Activated CD4-positive, alpha-beta memory T cell treated with anti-CD3 and anti-CD28 coated beads, Interleukin-2, amount 10 ng/mL, durations not matched to agents 7 days and 5 days (primary cell): ENCODE measurements around the gene NUP98. TPM values are rescaled to one million over a fixed set of nuclear protein-coding genes. Genes with fewer than 3 reads are reported as not detected.

Experiments used
- CTCF ChIA-PET: fragments of 350-600 bp; sonication (Branson Sonifier 250); formaldehyde crosslinking; loops from one replicate; lab custom pipeline; 2021; ENCODE audit warnings: antibody characterized with exemption, inconsistent platforms; lab: Charles Lee
- POLR2A ChIA-PET: fragments of 350-600 bp; sonication (Branson Sonifier 250); formaldehyde crosslinking; loops from one replicate; lab custom pipeline; 2021; ENCODE audit warnings: antibody characterized with exemption; lab: Charles Lee
- DNase-seq: peaks from one replicate; pipeline ENCODE4 v3.0.0-alpha.2; 2020
- H3K27ac Mint-ChIP-seq: one replicate; pipeline ENCODE4 v1.8.0; 2021; ENCODE audit warnings: mild to moderate bottlenecking, mixed read lengths
- H3K27me3 Mint-ChIP-seq: one replicate; pipeline ENCODE4 v1.8.0; 2021; ENCODE audit warnings: mixed read lengths
- H3K36me3 Mint-ChIP-seq: one replicate; pipeline ENCODE4 v1.8.0; 2021; ENCODE audit warnings: low read depth, mixed read lengths
- H3K4me1 Mint-ChIP-seq: one replicate; pipeline ENCODE4 v1.8.0; 2021; ENCODE audit warnings: mixed read lengths
- H3K4me3 Mint-ChIP-seq: one replicate; pipeline ENCODE4 v1.8.0; 2021; ENCODE audit warnings: mild to moderate bottlenecking, mixed read lengths
- H3K9me3 Mint-ChIP-seq: one replicate; pipeline ENCODE4 v1.8.0; 2021; ENCODE audit warnings: mixed read lengths
- total RNA-seq, 2 experiments: library from RNA; stranded (reverse); gene quantifications; one replicate each; pipeline ENCODE4 v1.2.3, GENCODE V29; 2021

Gene NUP98
- total RNA-seq, 2 experiments from 2014 or later: 93.9 to 95.2 TPM

DNA sequence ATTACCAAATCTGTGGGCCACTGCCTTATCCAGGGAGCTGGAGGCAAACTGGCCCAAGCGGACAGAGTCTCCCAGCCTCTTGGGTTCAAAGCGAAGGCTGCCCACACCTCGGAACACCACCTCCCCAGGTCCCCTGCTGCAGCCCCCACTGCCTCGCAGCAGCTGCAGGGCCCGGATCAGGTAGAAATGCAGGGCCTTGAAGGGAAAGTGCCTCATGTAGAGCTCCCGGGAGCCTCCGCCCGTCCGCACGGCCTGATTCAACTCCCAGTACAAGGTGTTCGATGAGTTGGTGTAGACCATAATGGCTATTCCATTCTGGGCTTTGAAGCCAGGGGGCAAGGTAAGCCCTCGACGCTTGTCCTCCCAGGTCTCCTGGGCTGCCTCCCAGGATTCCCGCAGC, 157.5 kb downstream of the NUP98 start:
- H3K36me3 Mint-ChIP-seq: no peaks in the 10 kb centered on the region
- H3K4me3 Mint-ChIP-seq: no peak overlapping the region
- H3K4me1 Mint-ChIP-seq: peaks cover 9% of the 10 kb centered on the region
- peaks cover 32% of the 10 kb centered on the region for H3K27me3 Mint-ChIP-seq
- no peak overlapping the region for H3K27ac Mint-ChIP-seq
- ChIA-PET POLR2A (no interaction called here), CTCF (no interaction called here)
- H3K9me3 Mint-ChIP-seq: no peaks in the 10 kb centered on the region
- DNase-seq: no peak

DNA sequence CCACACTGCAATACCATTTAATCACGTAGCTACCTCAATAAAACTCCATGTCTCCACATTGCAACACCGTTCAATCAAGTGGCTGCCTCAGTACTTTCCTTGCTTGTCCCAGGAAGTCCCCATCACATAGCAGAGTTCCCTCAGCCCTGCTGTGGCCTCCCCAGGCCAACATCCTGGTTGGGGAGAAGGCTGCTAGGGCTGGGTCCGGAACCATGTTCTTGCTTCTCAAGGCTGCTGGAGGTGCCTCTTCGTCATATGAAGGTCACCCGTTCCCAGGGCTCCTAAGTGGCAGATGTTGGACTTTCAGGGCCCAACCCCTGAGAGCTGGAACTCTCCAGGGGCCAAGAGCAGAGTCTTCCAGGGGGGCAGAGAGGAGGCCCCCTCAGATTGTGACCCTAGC, 158.8 kb downstream of the NUP98 start:
- H3K4me3 Mint-ChIP-seq: no peak overlapping the region

DNA sequence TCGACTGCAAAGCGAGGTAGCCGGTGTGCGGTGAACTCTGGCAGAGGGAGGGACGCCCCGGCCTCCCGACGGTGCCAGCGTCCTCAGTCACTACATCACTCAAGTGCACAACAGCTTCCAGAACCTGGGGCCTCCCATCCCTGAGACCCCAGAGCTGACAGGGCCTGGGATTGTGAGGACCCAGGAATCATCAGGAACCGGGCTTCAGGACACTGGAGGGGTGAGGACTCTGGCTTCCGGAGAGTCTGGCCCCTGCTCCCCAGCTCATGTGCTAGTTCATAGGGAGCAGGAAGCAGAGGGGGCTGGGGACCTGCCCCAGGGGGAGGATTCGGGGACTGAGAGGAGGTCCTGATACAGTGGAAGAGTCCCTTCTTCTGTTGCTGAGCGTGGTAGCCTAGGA, 160.2 kb downstream of the NUP98 start:
- H3K36me3 Mint-ChIP-seq: no peaks in the 10 kb centered on the region
- H3K27me3 Mint-ChIP-seq: peaks cover 14% of the 10 kb centered on the region
- no peaks in the 10 kb centered on the region for H3K9me3 Mint-ChIP-seq
- no peak overlapping the region for H3K27ac Mint-ChIP-seq
- CTCF ChIA-PET: no interaction called here
- POLR2A ChIA-PET: no interaction called here
- DNase-seq: no peak
- no peak overlapping the region for H3K4me3 Mint-ChIP-seq
- peaks cover 4% of the 10 kb centered on the region for H3K4me1 Mint-ChIP-seq

More for the DNA sequence above, 158.8 kb downstream of the NUP98 start:
- Mint-ChIP-seq H3K27ac (no peak overlapping the region), H3K4me1 (peaks cover 9% of the 10 kb centered on the region), H3K36me3 (no peaks in the 10 kb centered on the region), H3K9me3 (no peaks in the 10 kb centered on the region), H3K27me3 (peaks cover 23% of the 10 kb centered on the region)
- POLR2A ChIA-PET: no interaction called here
- CTCF ChIA-PET: no interaction called here
- no peak for DNase-seq

DNA sequence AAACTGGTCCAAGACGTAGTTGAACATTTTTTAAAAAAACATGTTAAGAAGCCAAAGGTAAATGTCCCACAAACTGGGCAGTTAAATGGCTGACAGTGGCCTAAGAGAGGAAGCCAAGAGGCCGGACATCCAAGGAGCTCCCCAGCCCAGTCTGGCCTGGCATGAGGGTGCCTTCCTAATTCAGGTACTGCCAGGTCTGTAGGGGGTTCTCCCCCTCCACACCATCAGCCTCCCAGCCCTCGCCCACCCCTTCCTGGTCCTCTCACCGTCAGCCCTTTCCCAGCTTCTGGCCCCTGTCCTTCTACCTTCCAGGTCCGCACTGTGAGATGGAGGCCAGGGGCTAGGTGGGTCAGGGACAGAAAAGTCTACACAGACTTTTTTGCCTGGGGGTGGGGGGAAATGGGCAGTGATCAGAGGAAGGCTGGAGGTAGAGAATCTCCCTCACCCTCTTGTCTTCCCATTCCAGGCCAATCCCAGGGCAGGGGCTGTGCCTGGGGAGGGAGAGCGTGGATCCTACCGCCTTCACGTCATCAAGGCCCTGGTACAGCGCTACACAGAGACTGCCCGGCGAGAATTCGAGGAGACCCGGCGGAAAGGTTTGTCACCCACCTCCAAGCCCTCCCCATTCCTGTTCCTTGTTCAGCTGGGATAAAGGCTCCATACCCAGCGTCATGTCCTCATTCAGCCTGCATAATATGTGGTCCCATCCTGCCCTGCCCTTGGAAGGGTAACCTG, 161.5 kb downstream of the NUP98 start:
- H3K27ac Mint-ChIP-seq: no peak overlapping the region
- H3K36me3 Mint-ChIP-seq: no peaks in the 10 kb centered on the region
- H3K27me3 Mint-ChIP-seq: peaks cover 6% of the 10 kb centered on the region
- no peak for DNase-seq
- no peak overlapping the region for H3K4me3 Mint-ChIP-seq
- POLR2A ChIA-PET: no interaction called here
- CTCF ChIA-PET: no interaction called here
- H3K4me1 Mint-ChIP-seq: no peaks in the 10 kb centered on the region
- H3K9me3 Mint-ChIP-seq: no peaks in the 10 kb centered on the region

DNA sequence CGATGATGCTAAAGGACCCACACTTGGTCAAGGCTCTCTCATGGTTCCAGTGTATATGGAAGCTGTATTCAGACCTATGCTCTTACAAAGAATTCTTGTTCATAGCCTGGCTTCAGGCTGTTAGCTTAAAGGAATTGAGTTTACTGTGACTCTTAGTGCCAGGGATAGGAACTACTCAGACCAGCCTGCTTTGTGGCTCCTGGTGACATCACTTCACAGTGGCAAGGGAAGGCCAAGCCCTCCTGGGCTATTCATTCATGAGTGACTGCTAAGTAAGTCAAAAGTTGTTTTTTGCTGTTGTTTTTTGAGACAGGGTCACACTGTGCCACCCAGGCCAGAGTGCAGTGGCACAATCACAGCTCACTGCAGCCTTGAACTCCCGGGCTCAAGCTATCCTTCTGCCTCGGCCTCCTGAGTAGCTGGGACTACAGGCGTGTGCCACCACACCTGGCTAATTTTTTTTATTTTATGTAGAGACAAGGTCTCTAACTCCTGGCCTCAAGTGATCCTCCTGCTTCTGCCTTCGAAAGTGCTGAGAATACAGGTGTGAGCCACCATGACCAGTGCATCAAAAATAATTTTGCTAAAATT, 165.2 kb downstream of the NUP98 start:
- DNase-seq: no peak
- POLR2A ChIA-PET: no interaction called here

DNA sequence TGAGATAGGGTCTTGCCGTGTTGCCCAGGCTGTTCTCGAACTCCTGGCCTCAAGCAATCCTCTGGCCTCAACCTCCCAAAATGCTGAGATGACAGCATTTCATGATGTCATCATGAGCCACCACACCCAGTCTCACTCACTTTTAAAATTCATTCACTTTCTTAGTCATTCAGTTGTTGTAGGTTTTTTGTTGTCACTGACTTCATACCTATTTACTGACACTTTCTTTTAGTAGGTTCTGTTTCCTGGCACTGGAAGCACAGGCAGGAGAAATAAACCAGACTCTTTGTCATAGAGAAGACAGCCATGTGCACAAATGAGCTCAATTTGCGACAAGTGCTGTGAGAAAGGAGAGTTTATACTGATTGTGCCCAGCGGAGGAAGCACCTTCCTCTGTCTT, 166.0 kb downstream of the NUP98 start:
- Mint-ChIP-seq H3K27me3 (peaks cover 4% of the 10 kb centered on the region), H3K9me3 (no peaks in the 10 kb centered on the region), H3K4me3 (no peak overlapping the region), H3K36me3 (no peaks in the 10 kb centered on the region), H3K27ac (no peak overlapping the region), H3K4me1 (no peaks in the 10 kb centered on the region)
- ChIA-PET POLR2A (no interaction called here), CTCF (no interaction called here)
- no peak for DNase-seq

More for the DNA sequence above, 165.2 kb downstream of the NUP98 start:
- Mint-ChIP-seq H3K27ac (no peak overlapping the region), H3K36me3 (no peaks in the 10 kb centered on the region), H3K4me1 (no peaks in the 10 kb centered on the region), H3K27me3 (peaks cover 5% of the 10 kb centered on the region), H3K4me3 (no peak overlapping the region), H3K9me3 (no peaks in the 10 kb centered on the region)
- CTCF ChIA-PET: no interaction called here

DNA sequence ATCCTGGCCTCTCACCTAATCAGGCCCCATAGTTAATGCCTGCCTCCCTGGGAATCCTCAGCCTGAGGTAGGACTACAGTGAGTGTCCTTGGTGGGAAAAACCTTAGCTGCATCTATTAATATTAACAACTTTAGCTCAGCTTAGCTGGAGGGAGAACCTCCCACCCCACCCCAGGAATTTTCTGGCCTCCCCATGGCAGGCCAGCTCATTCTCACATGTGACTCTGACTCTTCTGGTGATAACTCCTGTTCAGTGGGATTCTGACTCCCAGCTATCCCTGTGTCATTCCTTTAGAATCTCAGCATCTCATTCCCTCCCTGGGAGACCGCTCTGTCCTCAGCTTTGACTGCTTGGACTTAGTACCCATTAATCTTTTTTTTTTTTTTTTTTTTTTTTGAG, 170.1 kb downstream of the NUP98 start:
- Mint-ChIP-seq H3K27me3 (no peaks in the 10 kb centered on the region), H3K27ac (no peak overlapping the region), H3K36me3 (no peaks in the 10 kb centered on the region), H3K4me1 (no peaks in the 10 kb centered on the region), H3K4me3 (no peak overlapping the region), H3K9me3 (no peaks in the 10 kb centered on the region)
- ChIA-PET CTCF (interaction anchor here (0.6 kb wide), 2 partner anchors 19 to 399 kb away, joined by 3 read pairs; no protein-coding TSS in a partner anchor), POLR2A (no interaction called here)
- DNase-seq: no peak

DNA sequence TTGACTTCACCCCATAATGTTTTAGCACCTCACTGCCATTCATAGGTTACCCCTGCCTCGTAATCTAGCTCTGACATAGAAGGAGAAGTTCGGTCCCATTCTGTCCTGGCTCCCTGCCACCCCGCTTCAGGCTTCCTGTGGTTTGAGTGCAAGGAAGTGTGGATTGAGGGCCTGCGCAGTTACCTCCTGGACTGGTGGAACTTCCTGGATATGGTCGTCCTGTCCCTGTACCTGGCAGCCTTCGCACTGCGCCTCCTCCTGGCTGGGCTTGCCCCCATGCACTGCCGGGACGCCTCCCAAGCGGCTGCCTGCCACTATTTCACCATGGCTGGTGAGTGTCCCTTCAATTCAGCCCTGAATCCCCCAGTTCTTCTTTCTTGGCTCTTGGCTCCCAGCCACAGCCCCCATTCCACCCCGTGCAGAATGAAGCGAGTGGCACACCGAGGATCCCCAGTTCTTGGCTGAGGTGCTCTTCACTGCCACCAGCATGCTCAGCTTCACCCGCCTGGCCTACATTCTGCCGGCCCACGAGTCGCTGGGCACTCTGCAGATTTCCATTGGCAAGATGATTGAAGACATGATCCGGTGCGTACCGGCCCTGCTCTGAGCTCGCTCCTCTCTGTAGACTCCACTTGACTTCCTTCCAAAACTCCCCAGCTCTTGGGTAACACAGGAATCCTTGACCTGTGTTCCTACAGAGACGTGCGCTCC, 170.9 kb downstream of the NUP98 start:
- ChIA-PET POLR2A (no interaction called here), CTCF (no interaction called here)
- H3K27me3 Mint-ChIP-seq: no peaks in the 10 kb centered on the region
- no peaks in the 10 kb centered on the region for H3K36me3 Mint-ChIP-seq
- no peaks in the 10 kb centered on the region for H3K4me1 Mint-ChIP-seq
- H3K9me3 Mint-ChIP-seq: no peaks in the 10 kb centered on the region
- no peak for DNase-seq
- H3K4me3 Mint-ChIP-seq: no peak overlapping the region
- H3K27ac Mint-ChIP-seq: no peak overlapping the region

Other genes starting within 250 kb of the NUP98 start
- not detected for gene ART5, start 155.6 kb downstream of the NUP98 start, total RNA-seq
- gene ART1, start 152.4 kb downstream of the NUP98 start, total RNA-seq: not detected
- gene CHRNA10, start 126.2 kb downstream of the NUP98 start, total RNA-seq: 1 to 10 TPM; 1.5 to 1.6 TPM
- 10 to 100 TPM; 18.0 to 19.0 TPM for gene PGAP2, start 11.0 kb upstream of the NUP98 start, total RNA-seq
- 100 to 1,000 TPM; 192 to 201 TPM for gene RHOG, start 43.4 kb upstream of the NUP98 start, total RNA-seq
- 100 to 1,000 TPM; 111 to 113 TPM for gene STIM1, start 58.1 kb upstream of the NUP98 start, total RNA-seq